Activated CD4-positive, CD25-positive, alpha-beta regulatory T cell treated with anti-CD3 and anti-CD28 coated beads, Interleukin-2, amount 50 U/mL, for 72 hours (primary cell): ENCODE data around the gene NEIL1.
A peak's percentile ranks its signal among the peaks of the same experiment; 100 is the strongest.

ENCODE experiments used
- DNase-seq: peaks from one replicate; pipeline ENCODE4 v3.0.0; 2021

Gene NEIL1

GRCh38 chr15:75357976-75358673 is 11.3 kb downstream of the NEIL1 start:
- DNase-seq = no peak

- no peak for DNase-seq
Measured at GRCh38 chr15:75358771-75359536, 12.1 kb downstream of the NEIL1 start.

GRCh38 chr15:75359537-75360250 is 12.9 kb downstream of the NEIL1 start:
- DNase-seq = no peak

- DNase-seq = no peak
Measured at GRCh38 chr15:75360391-75360790, 13.6 kb downstream of the NEIL1 start.

- no peak for DNase-seq
Measured at GRCh38 chr15:75360856-75361255, 14.0 kb downstream of the NEIL1 start.

GRCh38 chr15:75361361-75361988 is 14.6 kb downstream of the NEIL1 start:
- no peak for DNase-seq

GRCh38 chr15:75361989-75362641 is 15.3 kb downstream of the NEIL1 start:
- no peak for DNase-seq

- no peak for DNase-seq
Measured at GRCh38 chr15:75362642-75363249, 15.9 kb downstream of the NEIL1 start.

GRCh38 chr15:75363786-75364185 is 16.9 kb downstream of the NEIL1 start:
- DNase-seq = no peak

- no peak for DNase-seq
Measured at GRCh38 chr15:75364881-75365280, 18.0 kb downstream of the NEIL1 start.

GRCh38 chr15:75366163-75366562 is 19.3 kb downstream of the NEIL1 start:
- no peak for DNase-seq

GRCh38 chr15:75367006-75367405 is 20.2 kb downstream of the NEIL1 start:
- DNase-seq = no peak

GRCh38 chr15:75367406-75367912 is 20.6 kb downstream of the NEIL1 start:
- no peak for DNase-seq

GRCh38 chr15:75367913-75368688 is 21.3 kb downstream of the NEIL1 start, which contains the start of gene MAN2C1:
TSS of gene MAN2C1 (minus strand) at chr15:75368607. CDS start at chr15:75368583, 24 bp downstream.
- peak; percentile 95 for DNase-seq

- no peak for DNase-seq
Measured at GRCh38 chr15:75368689-75369239, 21.9 kb downstream of the NEIL1 start.

GRCh38 chr15:75369897-75370581 is 23.2 kb downstream of the NEIL1 start:
- no peak for DNase-seq

- DNase-seq = no peak
Measured at GRCh38 chr15:75371486-75371885, 24.6 kb downstream of the NEIL1 start.

GRCh38 chr15:75371901-75372688 is 25.3 kb downstream of the NEIL1 start:
- DNase-seq = no peak

GRCh38 chr15:75380773-75381172 is 33.9 kb downstream of the NEIL1 start:
- DNase-seq = no peak
